Endothelial cell of umbilical vein (primary cell): ENCODE measurements around the gene GATD1.
A peak's percentile ranks its signal among the peaks of the same experiment; 100 is the strongest.

Experiments
- EZH2 ChIP-seq: IDR thresholded peaks from 2 replicates; pipeline ENCODE4 v1.6.1; 2012; ENCODE audit warnings: borderline replicate concordance, low read depth, mild to moderate bottlenecking, moderate library complexity, low read length, inconsistent platforms; ENCODE audit not compliant: severe bottlenecking
- MAX ChIP-seq: IDR thresholded peaks from 2 replicates; pipeline ENCODE4 v1.6.1; 2011; ENCODE audit not compliant: insufficient read depth, insufficient read length
- TF ChIP-seq, protein P1 (sequence below), 2 donors: IDR thresholded peaks; 1 replicate in 1 of 2; 2 replicates in 1 of 2; pipeline ENCODE4 v1.5.1; 2011; ENCODE audit warnings: low read length in 2 of 2, mild to moderate bottlenecking in 2 of 2, moderate library complexity in 2 of 2, control low read depth in 1 of 2, inconsistent platforms in 1 of 2, low read depth in 1 of 2; ENCODE audit not compliant: insufficient read depth in 1 of 2; ENCODE audit errors: extremely low read depth in 1 of 2

- TF ChIP-seq EZH2 (peak; percentile 57), MAX (no peak)
- TF ChIP-seq, protein P1, sequence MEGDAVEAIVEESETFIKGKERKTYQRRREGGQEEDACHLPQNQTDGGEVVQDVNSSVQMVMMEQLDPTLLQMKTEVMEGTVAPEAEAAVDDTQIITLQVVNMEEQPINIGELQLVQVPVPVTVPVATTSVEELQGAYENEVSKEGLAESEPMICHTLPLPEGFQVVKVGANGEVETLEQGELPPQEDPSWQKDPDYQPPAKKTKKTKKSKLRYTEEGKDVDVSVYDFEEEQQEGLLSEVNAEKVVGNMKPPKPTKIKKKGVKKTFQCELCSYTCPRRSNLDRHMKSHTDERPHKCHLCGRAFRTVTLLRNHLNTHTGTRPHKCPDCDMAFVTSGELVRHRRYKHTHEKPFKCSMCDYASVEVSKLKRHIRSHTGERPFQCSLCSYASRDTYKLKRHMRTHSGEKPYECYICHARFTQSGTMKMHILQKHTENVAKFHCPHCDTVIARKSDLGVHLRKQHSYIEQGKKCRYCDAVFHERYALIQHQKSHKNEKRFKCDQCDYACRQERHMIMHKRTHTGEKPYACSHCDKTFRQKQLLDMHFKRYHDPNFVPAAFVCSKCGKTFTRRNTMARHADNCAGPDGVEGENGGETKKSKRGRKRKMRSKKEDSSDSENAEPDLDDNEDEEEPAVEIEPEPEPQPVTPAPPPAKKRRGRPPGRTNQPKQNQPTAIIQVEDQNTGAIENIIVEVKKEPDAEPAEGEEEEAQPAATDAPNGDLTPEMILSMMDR (IDR thresholded peaks at IDR 0.05; ENCODE audit: extremely low read depth in 1 of 2, insufficient read depth in 1 of 2, low read depth in 1 of 2, low read length in 2 of 2), result no peak
These were observed 56.5 kb downstream of the GATD1 start for GRCh38 chr11:720642-721246.
